Panc1 (cell line): ENCODE results near the gene PBXIP1. TPM values are rescaled to one million over a fixed set of nuclear protein-coding genes. Genes with fewer than 3 reads are reported as not detected.
A peak's percentile ranks its signal among the peaks of the same experiment; 100 is the strongest.
"Not testable (repeated sequence)": the region's sequence is repeated elsewhere in the genome, so short reads cannot be mapped to it uniquely, and the experiment has no call there.

ENCODE experiments used
- ATAC-seq: fragments of 200-7000 bp; cut with Tn5 transposase; 2 replicates; pipeline ENCODE4 v1.9.1; 2020; ENCODE audit warnings: mild to moderate bottlenecking, moderate library complexity
- BruUV-seq: library from RNA; stranded (reverse); fragments of 400-500 nt; replicated peaks from 2 replicates; lab custom pipeline; 2021; lab: Mats Ljungman, UMichigan
- CTCF ChIA-PET: fragments of 300-600 bp; sonication (Branson Sonifier 250); formaldehyde crosslinking; loops from one replicate; lab custom pipeline; 2022; ENCODE audit warnings: antibody characterized with exemption; lab: Charles Lee
- POLR2A ChIA-PET: fragments of 300-600 bp; sonication (Branson Sonifier 250); formaldehyde crosslinking; loops from one replicate; lab custom pipeline; 2022; ENCODE audit warnings: antibody characterized with exemption; lab: Charles Lee
- DNase-seq: peaks from one replicate; pipeline ENCODE4 v3.0.0-alpha.2; 2010; ENCODE audit warnings: low read depth, low spot score
- H3K27ac ChIP-seq: 2 replicates; pipeline ENCODE4 v1.5.1; 2011; ENCODE audit warnings: mild to moderate bottlenecking, low read length, inconsistent platforms
- H3K27me3 ChIP-seq: fragments of 200-500 bp; sonication (Bioruptor generic); 2 replicates; pipeline ENCODE4 v1.6.0; 2014; ENCODE audit warnings: low read length, inconsistent platforms; ENCODE audit not compliant: control insufficient read depth, insufficient read depth
- H3K36me3 ChIP-seq: fragments of 200-500 bp; sonication (Bioruptor generic); 2 replicates; pipeline ENCODE4 v1.5.1; 2014; ENCODE audit warnings: inconsistent platforms, mild to moderate bottlenecking, low read length, moderate library complexity; ENCODE audit not compliant: control insufficient read depth, insufficient read depth
- H3K4me1 ChIP-seq: 2 replicates; pipeline ENCODE4 v1.5.1; 2011; ENCODE audit warnings: inconsistent platforms, mild to moderate bottlenecking, low read length, moderate library complexity; ENCODE audit not compliant: control insufficient read depth, insufficient read depth
- H3K4me3 ChIP-seq, 2 experiments: 2 replicates each; pipeline ENCODE4 v1.5.1; 2011 to 2012; ENCODE audit warnings: low read depth in 2 of 2, low read length in 2 of 2, mild to moderate bottlenecking in 2 of 2, inconsistent platforms in 1 of 2, moderate library complexity in 1 of 2
- H3K9me3 ChIP-seq: fragments of 200-500 bp; sonication (Bioruptor generic); 2 replicates; pipeline ENCODE4 v1.5.1; 2014; ENCODE audit warnings: low read depth, mild to moderate bottlenecking, inconsistent platforms, low read length, moderate library complexity; ENCODE audit not compliant: control insufficient read depth, insufficient read depth
- CTCF ChIP-seq: fragments of 450-650 bp; IDR thresholded peaks from 2 replicates; pipeline ENCODE4 v1.5.1; 2017; ENCODE audit warnings: mild to moderate bottlenecking
- POLR2AphosphoS5 ChIP-seq: IDR thresholded peaks from 2 replicates; pipeline ENCODE4 v1.6.1; 2012; ENCODE audit warnings: mild to moderate bottlenecking, low read depth, low read length, moderate library complexity
- REST ChIP-seq, 2 experiments: IDR thresholded peaks; 2 replicates each; pipeline ENCODE4 v1.6.1; 2011 to 2012; ENCODE audit warnings: low read depth in 2 of 2, control low read depth in 1 of 2, low read length in 1 of 2, mild to moderate bottlenecking in 1 of 2, moderate library complexity in 1 of 2; ENCODE audit not compliant: insufficient read depth in 1 of 2
- SIN3A ChIP-seq: IDR thresholded peaks from 2 replicates; pipeline ENCODE4 v1.6.1; 2012; ENCODE audit warnings: low read depth, mild to moderate bottlenecking, low read length, moderate library complexity, borderline replicate concordance; ENCODE audit not compliant: insufficient read depth
- TCF7L2 ChIP-seq: IDR thresholded peaks from 2 replicates; pipeline ENCODE4 v1.6.1; 2011; ENCODE audit warnings: mild to moderate bottlenecking, low read depth, low read length, inconsistent platforms
- in situ Hi-C: cut with HindIII; loops from 2 replicates; pipeline ENCODE4 v1.10.0; 2016; ENCODE audit warnings: low sequenced_read_pairs, low pct_unique_long_range_greater_than_20kb
- intact Hi-C: fragments of 100-400 bp; cut with micrococcal nuclease; formaldehyde crosslinking; loops from one replicate; pipeline ENCODE4 v1.10.0; 2022; ENCODE audit not compliant: unreplicated experiment
- total RNA-seq: library from RNA; stranded (reverse); gene quantifications from one replicate; pipeline ENCODE4 v1.2.1, GENCODE V29; 2021; ENCODE audit not compliant: unreplicated experiment

PBXIP1 gene
- total RNA-seq, 1 experiment from 2014 or later: 40.7 TPM

DNA sequence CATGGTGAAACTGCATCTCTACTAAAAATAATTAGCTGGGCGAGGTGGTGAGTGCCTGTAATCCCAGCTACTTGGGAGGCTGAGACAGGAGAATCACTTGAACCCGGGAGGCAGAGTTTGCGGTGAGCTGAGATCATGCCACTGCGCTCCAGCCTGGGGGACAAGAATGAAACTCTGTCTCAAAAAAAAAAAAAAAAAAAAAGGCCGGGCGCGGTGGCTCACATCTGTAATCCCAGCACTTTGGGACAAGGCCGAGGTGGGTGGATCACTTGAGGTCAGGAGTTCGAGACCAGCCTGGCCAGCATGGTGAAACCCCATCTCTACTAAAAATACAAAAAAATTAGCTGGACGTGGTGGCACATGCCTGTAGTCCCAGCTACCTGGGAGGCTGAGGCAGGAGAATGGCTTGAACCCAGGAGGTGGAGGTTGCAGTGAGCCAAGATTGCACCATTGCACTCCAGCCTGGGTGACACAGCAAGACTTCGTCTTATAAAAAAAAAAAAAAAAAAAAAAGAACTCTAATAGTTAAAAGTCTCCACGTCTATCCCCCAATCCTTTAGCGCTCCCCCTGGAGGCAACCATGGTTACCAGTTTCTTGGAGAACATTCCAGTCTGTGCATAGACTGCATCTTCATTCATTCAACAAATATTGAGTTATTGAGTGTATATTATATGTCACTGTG, 39.5 kb upstream of the PBXIP1 start:
- H3K9me3 ChIP-seq, H3K36me3 ChIP-seq, in situ Hi-C loops, DNase-seq, intact Hi-C loops, H3K4me3 ChIP-seq, H3K27me3 ChIP-seq, ATAC-seq, BruUV-seq, H3K27ac ChIP-seq: not testable (repeated sequence)
- TF ChIP-seq CTCF: peak; percentile 81
- ChIA-PET POLR2A (interaction anchor here (0.9 kb wide), 1 partner anchor 25 kb away, joined by 15 read pairs; the partner anchor contains the start of gene SHC1), CTCF (interaction anchor here (0.6 to 1.0 kb wide), 7 partner anchors 10 to 75 kb away, joined by 3 to 17 read pairs (median 7); no protein-coding TSS in a partner anchor)
- peaks cover 16% of the 10 kb centered on the region for H3K4me1 ChIP-seq

DNA sequence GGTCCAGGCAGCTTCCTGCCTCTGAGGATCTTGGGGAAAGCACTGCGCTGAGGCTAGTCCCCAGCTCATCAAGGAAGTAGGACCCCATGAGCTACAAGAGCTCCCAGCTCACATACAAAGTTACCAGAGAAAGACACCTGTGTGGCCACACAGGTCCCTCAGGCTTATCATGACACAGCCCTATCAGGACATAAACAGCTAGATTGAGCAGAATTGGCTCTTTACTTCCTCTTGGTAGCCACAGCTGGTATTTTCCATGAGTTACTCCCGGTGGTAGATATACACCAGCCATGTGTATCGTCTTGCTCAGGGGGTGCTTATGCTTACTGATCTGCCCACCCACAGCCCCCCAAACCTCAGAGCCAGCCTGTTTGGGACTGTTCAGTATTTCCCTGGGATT, 38.7 kb upstream of the PBXIP1 start:
- DNase-seq: no peak
- CTCF ChIA-PET: interaction anchor here (0.6 to 0.9 kb wide), 3 partner anchors 23 to 90 kb away, joined by 3 to 7 read pairs (median 3); no protein-coding TSS in a partner anchor
- H3K27me3 ChIP-seq: no peaks in the 10 kb centered on the region
- peaks cover 9% of the 10 kb centered on the region for H3K4me1 ChIP-seq
- H3K36me3 ChIP-seq: peaks cover 3% of the 10 kb centered on the region; the same call in 1 of the 2 replicates
- no peak for TF ChIP-seq TCF7L2
- no peak for TF ChIP-seq POLR2AphosphoS5
- in situ Hi-C loops: no loop called here
- intact Hi-C loops: no loop called here
- POLR2A ChIA-PET: interaction anchor here (0.9 to 1.2 kb wide), 2 partner anchors 21 to 24 kb away, joined by 3 to 15 read pairs; partner anchors contain the start of gene SHC1
- no peak overlapping the region for H3K4me3 ChIP-seq
- ATAC-seq: no peak
- no peaks in the 10 kb centered on the region for H3K9me3 ChIP-seq
- H3K27ac ChIP-seq: peak overlapping the region; percentile 48; the same call in 1 of the 2 replicates
- BruUV-seq: no TSS peak

GRCh38 chr1:154994269-154994587, 38.3 kb upstream of the PBXIP1 start:
- peaks cover 4% of the 10 kb centered on the region; the same call in 1 of the 2 replicates for H3K36me3 ChIP-seq
- CTCF ChIA-PET: interaction anchor here (0.6 to 0.8 kb wide), 2 partner anchors 23 to 90 kb away, joined by 3 read pairs; no protein-coding TSS in a partner anchor
- in situ Hi-C loops (no loop called here), intact Hi-C loops (no loop called here)
- TF ChIP-seq REST (IDR thresholded peaks at IDR 0.05; ENCODE audit: insufficient read depth in 1 of 2, low read depth in 2 of 2, low read length in 1 of 2) (no peak), SIN3A (no peak), POLR2AphosphoS5 (no peak), TCF7L2 (no peak), CTCF (no peak)
- BruUV-seq: no TSS peak
- POLR2A ChIA-PET: interaction anchor here (1.2 kb wide), 1 partner anchor 20 kb away, joined by 3 read pairs; no protein-coding TSS in a partner anchor
- H3K4me3 ChIP-seq: no peak overlapping the region
- peak overlapping the region; percentile 48; the same call in 1 of the 2 replicates for H3K27ac ChIP-seq
- H3K9me3 ChIP-seq: no peaks in the 10 kb centered on the region
- ATAC-seq: no peak
- H3K4me1 ChIP-seq: peaks cover 8% of the 10 kb centered on the region
- H3K27me3 ChIP-seq: no peaks in the 10 kb centered on the region
- no peak for DNase-seq
